Thoracic aorta (tissue), 2 donors: Measurements from ENCODE around the gene POLG. TPM values are rescaled to one million over a fixed set of nuclear protein-coding genes. Genes with fewer than 3 reads are reported as not detected.

Experiments used
- ATAC-seq: fragments of 150-250 bp; one replicate; pipeline ENCODE4 v1.8.0; 2017; ENCODE audit warnings: low read depth; ENCODE audit not compliant: insufficient number of reproducible peaks, low FRiP score
- DNase-seq: peaks from one replicate; pipeline ENCODE4 v3.0.0-alpha.2; 2020; ENCODE audit warnings: low spot score
- H3K27ac ChIP-seq, 2 donors: fragments of 200-600 bp; sonication (generic); 1 replicate in 1 of 2; 2 replicates in 1 of 2; pipeline ENCODE4 v1.5.1; 2016; ENCODE audit warnings: mild to moderate bottlenecking in 2 of 2, moderate library complexity in 2 of 2
- H3K27me3 ChIP-seq: fragments of 200-600 bp; sonication (generic); replicated peaks from 2 replicates; pipeline ENCODE4 v1.6.0; 2016; ENCODE audit warnings: mild to moderate bottlenecking; ENCODE audit not compliant: insufficient read depth
- H3K36me3 ChIP-seq: fragments of 200-600 bp; sonication (generic); one replicate; pipeline ENCODE4 v1.5.1; 2016
- H3K4me1 ChIP-seq, 2 donors: fragments of 200-600 bp; sonication (generic); 1 replicate in 1 of 2; 2 replicates in 1 of 2; pipeline versions ENCODE4 v1.5.1 to v1.6.0; 2016; ENCODE audit warnings: low read depth in 2 of 2, mild to moderate bottlenecking in 1 of 2; ENCODE audit not compliant: control insufficient read depth in 1 of 2
- H3K4me3 ChIP-seq: fragments of 200-600 bp; sonication (generic); 2 replicates; pipeline ENCODE4 v1.5.1; 2016; ENCODE audit warnings: mild to moderate bottlenecking
- H3K9me3 ChIP-seq: fragments of 200-600 bp; sonication (generic); 2 replicates; pipeline ENCODE4 v1.5.1; 2016
- CTCF ChIP-seq: fragments of 200-600 bp; sonication (generic); IDR thresholded peaks from one replicate; pipeline ENCODE4 v1.5.1; 2019; ENCODE audit warnings: antibody characterized with exemption
- total RNA-seq, 2 donors: library from RNA; depleted of rRNA; stranded (reverse); fragments of >200 nt; gene quantifications; one replicate each; pipeline versions ENCODE4 v1.1.0 to v1.2.3, GENCODE V29; 2016

The POLG gene
- total RNA-seq, 2 donors from 2014 or later: 89.2 to 89.8 TPM

GRCh38 chr15:89369341-89369947, 34.8 kb upstream of the POLG start:
- Histone ChIP-seq H3K27me3 (peaks cover 42% of the 10 kb centered on the region), H3K9me3 (no peaks in the 10 kb centered on the region), H3K4me1 (peaks cover 5 to 28% of the 10 kb centered on the region in 2 donors), H3K4me3 (no peak overlapping the region), H3K27ac (no peak overlapping the region), H3K36me3 (no peaks in the 10 kb centered on the region)
- DNase-seq (no peak), ATAC-seq (no peak)
- no peak for TF ChIP-seq CTCF

GRCh38 chr15:89368566-89369223, 34.1 kb upstream of the POLG start:
- H3K4me3 ChIP-seq: no peak overlapping the region
- DNase-seq (no peak), ATAC-seq (no peak)
- TF ChIP-seq CTCF: no peak
- peaks cover 5 to 28% of the 10 kb centered on the region in 2 donors for H3K4me1 ChIP-seq
- H3K36me3 ChIP-seq: no peaks in the 10 kb centered on the region
- no peak overlapping the region for H3K27ac ChIP-seq
- H3K9me3 ChIP-seq: no peaks in the 10 kb centered on the region
- H3K27me3 ChIP-seq: peaks cover 42% of the 10 kb centered on the region

GRCh38 chr15:89367485-89368451, 33.1 kb upstream of the POLG start:
- Histone ChIP-seq H3K4me1 (peaks cover 5 to 28% of the 10 kb centered on the region in 2 donors), H3K27me3 (peaks cover 40% of the 10 kb centered on the region), H3K9me3 (no peaks in the 10 kb centered on the region), H3K36me3 (no peaks in the 10 kb centered on the region), H3K4me3 (peak overlapping the region; percentile 26), H3K27ac (no peak overlapping the region)
- no peak for DNase-seq
- TF ChIP-seq CTCF: no peak
- ATAC-seq: no peak

- peaks cover 45% of the 10 kb centered on the region for H3K27me3 ChIP-seq
- no peak for ATAC-seq
- no peak overlapping the region for H3K27ac ChIP-seq
- DNase-seq: no peak
- H3K4me1 ChIP-seq: peaks cover 7 to 27% of the 10 kb centered on the region in 2 donors
- H3K9me3 ChIP-seq: no peaks in the 10 kb centered on the region
- H3K36me3 ChIP-seq: no peaks in the 10 kb centered on the region
- no peak for TF ChIP-seq CTCF
- H3K4me3 ChIP-seq: peak overlapping the region; percentile 26
Observed at GRCh38 chr15:89366656-89367393, 32.2 kb upstream of the POLG start.
